ENCODE data around the gene ARMCX5.
A peak's percentile ranks its signal among the peaks of the same experiment; 100 is the strongest.

Gene ARMCX5

DNA sequence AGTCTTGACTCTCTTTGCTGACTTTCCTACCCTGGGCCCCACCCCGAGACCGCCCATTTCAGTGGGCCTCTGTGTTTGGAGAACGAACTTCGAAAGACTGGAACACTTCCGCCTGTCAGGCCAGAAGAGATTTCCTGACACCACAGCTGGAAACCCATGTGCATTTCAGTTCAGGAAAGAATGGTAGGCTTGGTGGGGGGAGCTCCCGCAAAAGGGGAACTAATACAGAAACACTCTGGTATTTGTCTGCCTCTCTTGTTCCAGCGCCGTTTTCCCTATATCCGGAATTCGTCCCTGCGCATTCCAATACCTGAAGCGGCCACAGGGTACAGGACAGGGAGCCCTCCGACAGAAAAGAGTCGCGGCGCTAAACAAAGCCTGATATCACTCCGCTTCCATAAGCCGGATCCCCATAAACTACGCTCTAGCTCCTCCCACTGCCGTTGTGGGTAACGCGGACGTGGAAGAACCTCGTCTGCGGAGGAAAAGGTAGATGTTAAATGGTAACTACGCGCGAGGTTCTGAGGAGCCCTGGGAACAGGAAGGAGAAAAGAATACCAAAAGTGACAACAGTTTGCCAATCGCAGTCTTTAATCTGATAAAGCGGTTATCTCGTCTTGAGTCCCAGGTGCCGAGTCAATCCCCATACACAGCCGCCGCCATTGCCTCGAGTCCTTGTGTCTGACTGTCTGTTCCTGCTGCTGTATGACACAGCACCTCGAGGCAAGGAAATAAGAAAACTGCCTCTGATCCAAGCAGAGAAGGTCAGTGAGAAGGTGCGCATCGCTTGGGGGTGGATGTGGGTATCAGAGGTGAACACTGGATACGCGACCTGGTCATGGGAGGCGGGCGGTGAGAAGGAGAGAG is at the start of gene ARMCX5:
TSS of gene ARMCX5 (plus strand) at position 432 of the 867 bp plus-strand sequence. CDS start 2,627 bp downstream, outside the sequence.
- peak; percentile 81 for DNase-seq

DNA sequence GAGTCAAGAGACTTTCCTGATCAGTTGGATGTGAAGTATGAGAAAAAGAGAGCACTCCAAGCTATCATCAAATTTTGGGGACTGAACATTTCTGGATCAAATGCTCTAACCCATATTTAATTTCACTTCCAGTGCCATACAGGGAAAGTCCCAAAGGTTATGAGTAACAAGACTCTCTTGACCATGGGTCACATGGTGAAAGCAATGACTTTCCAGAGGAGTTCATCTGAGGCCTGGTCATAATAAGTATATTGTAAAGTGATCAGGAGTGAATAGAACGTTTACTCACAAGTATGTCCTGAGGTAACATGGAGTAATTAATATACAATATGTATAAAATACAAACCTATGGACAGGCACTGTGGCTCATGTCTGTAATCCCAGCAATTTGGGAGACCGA is 40.7 kb upstream of the ARMCX5 start:
- no peak for DNase-seq

DNA sequence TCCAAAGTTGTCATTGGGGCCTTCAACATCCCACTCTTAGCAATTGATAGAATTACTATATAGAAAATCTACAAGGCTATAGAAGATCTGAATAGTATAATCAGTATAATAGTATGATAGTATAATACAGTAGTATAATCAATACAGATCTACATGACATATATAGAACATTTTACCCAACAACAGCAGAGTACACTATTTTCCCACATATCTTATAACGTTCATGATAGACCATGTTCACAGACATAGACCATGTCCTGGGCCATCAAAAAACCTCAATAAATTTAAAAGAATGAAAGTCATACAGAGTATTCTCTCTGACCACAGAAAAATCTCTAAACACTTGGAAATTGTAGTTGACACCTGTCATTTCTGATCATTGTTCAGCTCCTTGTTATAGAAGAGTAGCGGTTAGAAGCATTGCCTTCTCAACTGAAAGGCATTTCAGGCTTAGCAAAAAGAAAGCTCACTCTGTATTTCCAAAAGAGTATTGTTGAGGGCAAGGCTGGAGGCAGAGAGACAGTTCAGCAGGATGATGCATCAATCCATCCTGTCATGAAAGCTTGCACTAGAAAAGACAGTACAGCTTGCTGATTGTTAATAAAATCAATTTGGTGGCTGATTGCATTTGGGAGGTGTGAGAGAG is 38.8 kb upstream of the ARMCX5 start:
- DNase-seq: no peak

DNA sequence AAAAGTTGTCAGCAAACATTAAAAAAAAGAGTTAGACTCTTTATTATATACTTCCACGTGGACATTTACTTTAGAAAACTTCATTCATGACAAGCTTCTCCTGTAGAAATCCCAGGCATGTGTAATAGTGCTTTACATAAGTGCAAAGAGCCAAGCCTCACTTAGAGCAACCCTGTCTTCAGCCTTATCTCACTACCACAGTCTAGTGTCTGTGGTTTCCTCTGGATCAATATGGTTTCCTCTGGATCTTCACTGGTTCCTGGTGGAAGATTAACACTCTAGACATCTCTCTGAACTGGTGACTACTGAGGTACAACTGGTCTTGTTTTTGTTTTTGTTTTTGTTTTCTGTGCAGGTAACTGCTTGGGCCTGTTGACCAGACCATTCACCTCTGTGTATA is 18.4 kb upstream of the ARMCX5 start:
- no peak for DNase-seq

DNA sequence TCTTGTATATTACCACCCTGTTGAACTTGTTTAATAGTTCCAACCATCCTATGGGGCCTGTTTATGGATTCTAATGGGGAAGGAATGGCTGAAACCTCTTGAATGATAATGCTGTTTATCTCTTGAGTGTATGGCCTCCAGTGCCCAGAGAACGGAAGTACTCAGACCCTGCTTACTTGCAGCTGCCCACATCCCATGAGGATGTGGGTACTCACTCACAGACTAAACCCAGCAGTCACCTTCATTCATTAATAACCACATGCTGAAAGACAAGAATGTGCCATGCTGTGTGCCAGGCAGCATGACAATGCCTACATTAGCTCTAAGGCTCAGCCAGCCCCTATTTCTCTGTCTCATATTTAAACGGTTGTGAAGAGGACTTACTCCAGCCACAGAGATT is 5.9 kb upstream of the ARMCX5 start:
- no peak for DNase-seq

DNA sequence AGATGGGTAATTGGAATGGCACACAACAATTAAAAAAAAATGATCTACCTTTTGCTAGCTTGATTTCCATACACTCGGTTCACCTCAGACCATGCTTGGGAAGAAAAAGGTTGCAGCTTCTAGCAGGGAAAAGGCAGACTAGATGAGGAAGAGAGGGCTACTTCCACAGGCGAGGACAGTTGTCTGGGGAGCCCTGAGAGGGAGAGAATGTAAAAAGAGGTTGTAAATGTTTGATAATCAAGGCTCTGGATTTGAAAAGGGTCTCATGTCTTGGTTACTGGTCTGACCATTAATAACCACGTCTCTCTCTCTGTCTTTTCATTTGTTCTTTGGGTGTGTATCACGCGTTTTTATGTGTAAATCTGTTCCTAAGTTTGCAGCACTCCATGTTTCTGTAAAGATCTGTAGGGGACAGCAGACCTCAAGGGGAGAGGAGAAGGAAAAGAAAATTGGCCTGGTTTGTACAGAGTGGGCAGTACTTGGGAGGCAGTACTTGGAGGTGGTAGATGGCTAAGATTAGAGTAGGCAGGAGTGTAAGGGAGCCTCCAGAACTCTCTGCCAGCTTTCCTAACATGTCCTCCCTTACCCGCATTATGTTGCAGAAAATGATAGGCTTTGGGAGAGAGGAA is 750 bp downstream of the ARMCX5 start:
- DNase-seq: no peak

DNA sequence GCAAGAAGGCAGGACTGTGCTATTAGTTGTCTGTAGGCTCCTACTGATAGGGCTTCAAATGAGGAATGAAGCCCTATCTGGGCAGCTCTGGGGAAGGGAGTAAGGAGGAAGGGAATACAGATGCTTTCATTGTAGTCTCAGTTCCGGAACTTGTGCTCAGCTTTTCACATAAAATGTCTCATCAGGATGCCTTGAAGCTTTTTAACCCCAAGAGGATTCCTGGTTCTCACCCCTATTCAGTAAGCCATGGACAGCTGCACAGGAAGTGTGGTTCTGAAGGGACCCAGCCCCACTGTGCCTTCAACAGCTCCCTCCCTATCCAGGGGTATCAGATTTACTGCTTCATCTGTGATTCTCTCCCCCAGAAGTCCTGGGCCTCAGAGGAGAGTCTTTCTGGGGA is 5.0 kb downstream of the ARMCX5 start:
- no peak for DNase-seq

- DNase-seq: no peak
Measured at GRCh38 chrX:102606115-102606514, 6.8 kb downstream of the ARMCX5 start.

DNA sequence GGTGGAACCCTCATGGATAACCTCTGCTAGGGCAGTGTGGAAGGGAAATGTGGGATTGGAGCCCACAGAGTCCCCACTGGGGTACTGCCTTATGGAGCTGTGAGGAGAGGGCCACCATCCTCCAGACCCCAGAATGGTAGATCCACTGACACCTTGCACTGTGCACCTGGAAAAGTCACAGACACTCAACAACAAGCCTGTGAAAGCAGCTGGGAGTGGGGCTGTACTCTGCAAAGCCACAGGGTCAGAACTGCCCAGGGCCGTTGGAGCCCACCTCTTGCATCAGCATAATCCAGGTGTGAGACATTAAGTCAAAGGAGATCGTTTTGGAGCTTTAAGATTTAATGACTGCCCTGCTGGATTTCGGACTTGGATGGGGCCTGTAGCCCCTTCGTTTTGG is 11.6 kb downstream of the ARMCX5 start:
- DNase-seq: no peak

DNA sequence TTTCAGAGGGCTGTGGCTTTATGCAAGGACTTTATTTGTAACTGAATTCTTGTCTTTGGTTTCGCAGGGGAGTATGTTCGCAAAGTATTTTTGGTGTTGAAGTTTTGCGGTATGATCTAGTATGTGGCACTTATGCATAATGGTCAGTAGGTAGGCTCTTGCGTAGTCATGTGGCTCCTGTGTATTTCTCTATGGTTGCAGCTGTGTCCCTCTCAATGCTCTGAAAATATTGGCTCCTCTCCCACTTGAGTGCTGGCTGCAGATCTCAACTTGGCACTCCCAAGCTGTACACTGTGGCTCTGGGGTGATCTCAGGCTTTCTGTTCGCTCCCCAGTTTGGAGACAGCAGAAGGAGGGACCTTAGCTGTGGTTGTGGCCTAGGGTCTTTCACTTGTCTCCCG is 24.8 kb downstream of the ARMCX5 start:
- no peak for DNase-seq

GRCh38 chrX:102627640-102628039 is 28.3 kb downstream of the ARMCX5 start:
- DNase-seq: no peak

- DNase-seq: no peak
Measured at GRCh38 chrX:102637561-102637960, 38.2 kb downstream of the ARMCX5 start.

DNA sequence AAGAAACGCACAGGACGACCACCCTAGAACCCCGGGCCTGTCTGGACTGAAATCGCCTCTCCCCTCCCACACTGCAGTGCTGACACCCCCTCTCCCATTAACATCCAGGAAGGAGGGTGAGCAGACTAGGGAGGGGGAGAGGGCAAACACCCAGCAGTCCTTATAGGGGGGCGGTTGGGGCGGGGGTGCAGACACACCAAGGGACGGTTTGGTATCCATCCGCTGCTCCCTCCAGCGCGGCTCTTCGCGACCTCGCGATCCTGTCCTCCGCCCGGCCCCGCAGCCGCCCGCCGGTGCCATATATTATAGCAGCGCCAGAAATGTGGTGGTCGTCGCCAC is 51.6 kb downstream of the ARMCX5 start:
- DNase-seq: no peak

- DNase-seq: peak; percentile 72
Measured at GRCh38 chrX:102651242-102652011, 52.1 kb downstream of the ARMCX5 start, which contains the start of gene GPRASP1. Gene GPRASP1 (plus strand): TSS chrX:102651483. CDS start chrX:102653914, 2,431 bp downstream.

DNA sequence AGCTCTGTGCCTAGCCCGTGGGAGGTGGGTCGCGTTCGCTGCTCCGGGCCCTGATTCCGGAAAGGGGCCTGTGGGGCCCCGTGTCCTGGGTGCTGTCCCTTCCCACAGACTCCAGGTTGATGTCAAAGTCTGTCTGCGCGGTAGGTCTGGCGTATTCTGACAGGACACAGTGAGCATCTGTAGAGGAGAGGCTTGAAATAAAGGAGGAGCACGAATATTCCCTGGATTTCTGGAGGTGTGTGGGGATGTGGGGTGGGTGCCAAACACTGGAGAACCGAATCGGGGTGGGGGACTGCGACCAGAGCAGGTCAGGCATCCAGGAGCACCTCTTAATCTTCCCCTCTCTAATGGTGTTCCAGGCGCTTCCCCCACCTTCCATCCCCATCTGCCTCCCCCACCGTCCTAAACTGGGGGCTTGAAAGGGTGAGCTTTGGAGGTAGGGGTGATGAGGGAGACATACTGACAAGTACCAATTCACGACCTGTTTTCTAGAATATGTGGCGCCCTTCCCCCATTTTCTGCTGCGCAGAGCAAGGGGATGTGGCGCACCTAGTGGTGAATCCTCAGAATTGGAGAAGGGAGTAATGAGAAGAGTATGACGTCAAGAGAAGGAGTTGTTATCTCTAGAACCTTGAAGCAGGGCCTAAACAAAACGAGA is 52.8 kb downstream of the ARMCX5 start:
- peak; percentile 77 for DNase-seq
